HG02884 (cell line): ENCODE data around the gene ASCL5.

Experiments used
- ATAC-seq: cut with Tn5 transposase; IDR thresholded peaks from one replicate; pipeline ENCODE4 v1.9.1; 2021; ENCODE audit warnings: mild to moderate bottlenecking, moderate library complexity; ENCODE audit not compliant: unreplicated experiment

Gene ASCL5

GRCh38 chr1:201153474-201154388 is 26.7 kb upstream of the ASCL5 start:
- peak; percentile 77 for ATAC-seq

DNA sequence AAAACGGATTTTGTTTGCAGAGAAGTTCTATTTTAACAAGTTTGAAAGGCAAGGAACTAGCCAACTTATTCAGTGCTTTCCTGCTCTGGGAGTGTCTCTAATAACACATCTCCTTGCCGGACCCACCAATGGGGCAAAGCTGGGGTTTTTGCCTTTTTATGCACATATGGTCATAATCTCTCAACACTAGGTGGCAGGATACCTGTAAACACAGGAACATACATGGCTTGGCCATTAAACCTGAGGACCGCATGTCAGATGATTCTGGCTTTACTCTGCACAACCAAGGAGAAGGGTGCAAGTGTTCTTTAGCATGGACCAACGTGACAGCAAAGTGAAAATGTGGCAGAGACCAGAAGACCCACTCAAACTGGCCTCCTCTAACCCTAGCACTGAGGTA is 22.4 kb upstream of the ASCL5 start:
- no peak for ATAC-seq

GRCh38 chr1:201147396-201148015 is 20.5 kb upstream of the ASCL5 start:
- ATAC-seq, result no peak

- no peak for ATAC-seq
These were observed 19.8 kb upstream of the ASCL5 start for GRCh38 chr1:201146626-201147390.

GRCh38 chr1:201145816-201146215 is 18.8 kb upstream of the ASCL5 start:
- ATAC-seq, result no peak

DNA sequence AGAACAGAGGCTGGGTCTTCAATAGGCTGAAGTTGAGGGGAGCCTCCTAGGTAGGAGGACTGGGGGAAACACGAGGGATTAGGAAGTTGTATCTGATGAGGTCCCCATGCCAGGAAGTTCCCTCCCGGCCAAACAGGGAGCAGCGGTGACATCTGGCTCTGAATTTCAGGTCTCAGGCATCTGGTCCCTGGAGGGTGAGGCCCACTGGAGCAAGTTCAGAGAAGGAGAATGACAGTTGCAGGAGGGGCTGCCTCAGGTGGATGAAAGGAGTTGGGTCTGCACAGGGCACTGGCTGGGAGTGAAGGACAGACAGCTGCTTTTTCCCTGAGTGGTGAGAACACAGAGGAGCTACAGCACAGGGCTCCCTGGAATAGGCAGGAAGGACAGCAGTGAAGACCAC is 18.1 kb upstream of the ASCL5 start:
- no peak for ATAC-seq

DNA sequence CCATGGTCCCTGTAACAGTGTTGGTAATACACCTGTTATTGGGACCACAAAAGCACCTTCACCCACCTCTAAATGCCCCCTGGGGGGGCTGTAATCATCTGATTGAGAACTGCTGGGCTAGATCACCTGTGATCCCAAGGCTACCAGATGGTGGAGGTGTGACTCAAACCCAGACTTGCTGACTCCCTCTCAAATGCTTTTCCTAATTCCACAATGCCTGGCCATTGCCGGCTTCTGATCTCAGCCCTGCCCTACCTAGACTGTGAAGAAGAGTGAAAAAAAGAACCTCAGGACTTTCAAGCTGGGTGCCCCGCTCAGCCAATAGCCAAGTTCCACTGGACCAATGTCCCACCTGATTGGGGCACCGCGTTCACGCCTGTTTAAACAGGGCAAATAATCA is 17.7 kb upstream of the ASCL5 start:
- ATAC-seq, result no peak

- no peak for ATAC-seq
These were observed 17.0 kb upstream of the ASCL5 start for GRCh38 chr1:201143726-201144635.

DNA sequence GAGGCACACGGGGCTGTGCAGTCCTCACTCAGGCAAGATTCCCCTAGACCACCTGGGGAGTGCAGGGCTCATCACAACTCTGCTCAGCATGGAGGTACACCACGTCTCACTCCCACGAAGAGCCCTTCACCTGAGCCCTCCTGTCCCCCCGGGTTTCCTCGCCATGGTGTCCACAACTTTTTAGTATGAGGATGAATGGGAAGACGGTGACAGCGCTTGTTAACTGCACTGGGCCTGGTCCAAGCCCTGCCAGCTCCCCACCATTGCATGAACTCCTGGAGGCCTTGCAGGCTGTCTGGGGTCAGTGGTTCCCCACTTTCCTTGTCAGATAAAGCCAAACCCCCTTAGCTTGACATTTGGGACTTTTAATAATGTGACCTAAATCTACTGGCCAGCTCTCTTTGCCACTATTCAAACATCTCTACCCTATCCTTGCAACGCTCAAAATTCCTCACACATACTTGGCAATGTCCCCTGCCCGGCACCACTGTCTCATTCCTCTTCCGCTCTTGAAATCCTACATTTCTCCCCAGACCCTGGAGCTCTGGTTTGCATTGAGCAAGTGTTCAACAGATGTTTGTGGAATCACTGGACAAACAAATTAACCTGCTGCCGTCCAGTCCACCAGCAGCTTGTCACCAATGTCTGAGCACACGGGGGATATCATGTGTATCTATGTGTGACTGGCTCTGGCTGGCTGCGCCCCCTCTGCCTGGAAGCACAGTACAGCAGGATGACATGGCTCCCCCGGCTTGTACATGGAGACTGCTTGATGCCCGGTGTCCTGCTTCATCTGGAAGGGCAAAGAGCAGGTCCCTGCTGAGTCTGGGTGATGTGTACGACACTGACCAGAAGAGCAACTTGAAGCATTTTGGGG is 16.1 kb upstream of the ASCL5 start:
- ATAC-seq, result no peak

DNA sequence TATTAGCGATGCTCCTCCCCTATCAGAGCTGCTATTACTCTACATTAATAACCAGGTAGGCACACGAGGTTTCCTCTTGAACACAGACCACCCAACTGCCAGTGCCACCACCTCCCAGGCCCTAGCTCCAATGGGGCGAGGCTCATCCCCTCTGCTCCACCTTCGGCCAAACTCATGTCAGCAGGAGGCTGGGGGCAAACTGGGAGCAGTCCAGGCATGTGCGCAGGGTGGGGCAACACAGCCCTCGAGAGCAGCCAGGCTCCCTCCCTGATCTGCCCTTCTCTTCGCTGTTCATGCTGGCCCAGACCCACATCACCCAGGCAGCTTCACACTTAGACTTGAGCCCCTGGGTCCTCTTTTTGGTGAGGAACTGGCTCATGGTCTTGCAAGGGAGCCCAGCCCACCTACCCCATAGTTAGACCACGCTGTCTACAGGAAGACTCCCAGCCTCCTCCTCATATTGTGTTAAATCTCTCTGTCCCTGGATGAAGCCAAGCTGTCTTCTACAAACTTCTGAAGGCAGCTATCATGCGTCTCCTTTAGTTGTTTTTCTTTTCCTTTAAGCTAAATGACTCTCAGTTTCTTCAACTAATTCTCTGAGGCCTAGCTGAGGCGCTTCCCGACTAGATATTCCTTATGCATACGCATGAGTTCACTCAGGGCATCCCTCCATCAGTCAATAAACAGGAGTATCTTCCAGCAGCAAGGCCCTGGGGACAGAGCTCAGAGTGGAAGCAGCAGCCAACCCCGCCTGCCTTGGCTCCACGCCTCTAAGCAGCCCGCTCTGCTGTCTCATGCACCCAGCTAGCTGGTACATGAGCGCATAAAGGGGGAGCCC is 15.2 kb upstream of the ASCL5 start:
- no peak for ATAC-seq

DNA sequence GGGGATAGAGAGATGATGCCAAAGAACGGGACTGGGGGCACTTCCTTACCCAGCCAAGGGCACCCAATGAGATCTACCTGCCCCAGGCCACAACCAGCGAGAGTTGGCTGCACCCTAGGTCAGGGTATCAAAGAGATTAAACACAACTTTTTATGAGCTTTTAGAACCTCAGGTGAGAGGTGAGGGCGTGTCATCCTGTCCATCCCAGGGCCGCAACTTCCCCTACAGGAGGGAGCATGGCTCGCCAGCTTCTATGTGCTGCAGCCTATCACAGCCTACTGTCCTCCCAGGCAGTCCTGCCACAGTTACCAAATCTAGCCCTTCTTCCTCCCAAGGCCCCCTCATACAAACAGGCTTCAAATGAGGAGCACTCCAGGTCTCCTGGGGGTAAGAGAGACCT is 14.4 kb upstream of the ASCL5 start:
- no peak for ATAC-seq

GRCh38 chr1:201140941-201141260 is 13.9 kb upstream of the ASCL5 start:
- ATAC-seq, result no peak

DNA sequence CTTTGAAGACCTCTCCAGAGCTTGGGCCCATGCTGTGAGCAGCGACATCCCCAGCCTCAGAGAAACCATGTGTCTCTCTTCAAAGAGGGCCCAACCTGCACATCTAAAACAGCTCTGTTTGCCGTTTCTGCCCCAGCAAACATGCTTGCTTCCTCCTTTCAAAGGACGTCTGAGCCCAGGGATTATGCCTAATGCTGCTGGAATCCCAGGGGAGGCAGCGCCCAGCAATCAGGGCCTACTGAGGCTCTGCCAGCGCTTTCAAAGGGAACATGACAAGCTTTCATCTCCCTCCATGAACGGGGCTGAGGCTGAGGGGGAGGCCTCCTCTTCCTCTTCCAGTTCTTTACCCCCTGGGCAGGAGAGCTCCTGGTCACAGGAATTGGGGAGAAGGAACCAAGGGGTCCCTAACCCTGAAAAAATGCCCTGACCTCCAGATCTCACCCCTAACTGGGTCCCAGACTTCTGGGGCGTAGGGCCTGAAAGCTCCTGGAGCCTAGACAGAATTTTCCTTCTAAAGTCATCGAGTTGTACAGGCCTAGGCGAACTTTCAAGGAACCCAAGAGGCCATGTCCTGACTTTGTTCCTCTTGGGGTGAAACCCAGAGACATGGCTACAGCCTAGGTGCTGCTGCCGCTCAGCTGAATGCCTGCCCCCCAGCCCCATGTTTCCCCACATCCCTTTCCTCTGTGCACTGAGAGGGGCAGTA is 13.4 kb upstream of the ASCL5 start:
- ATAC-seq, result no peak

GRCh38 chr1:201139756-201140155 is 12.8 kb upstream of the ASCL5 start:
- ATAC-seq, result no peak

DNA sequence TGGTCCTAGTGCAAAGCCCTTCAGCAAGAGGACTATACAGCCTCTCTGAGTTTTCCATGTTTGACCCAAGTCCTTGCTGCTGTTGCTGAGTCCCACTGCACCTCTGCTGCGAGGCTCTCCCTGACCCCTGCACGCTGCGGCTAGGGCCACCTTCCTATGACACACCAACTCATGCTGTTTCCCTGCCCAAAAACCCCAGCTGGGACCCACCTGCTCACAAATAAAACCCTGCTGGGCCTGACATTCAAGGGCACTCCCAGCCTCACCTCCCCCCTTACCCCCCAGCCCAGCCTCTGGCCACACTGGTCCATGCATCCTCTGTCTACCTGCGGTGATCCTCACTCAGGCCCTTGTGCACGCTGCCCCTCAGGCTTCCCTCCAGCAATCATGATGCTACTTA is 12.3 kb upstream of the ASCL5 start:
- no peak for ATAC-seq

GRCh38 chr1:201138311-201138840 is 11.4 kb upstream of the ASCL5 start:
- ATAC-seq, result no peak

- no peak for ATAC-seq
These were observed 10.8 kb upstream of the ASCL5 start for GRCh38 chr1:201137579-201138310.
